GM12878 (cell line): ENCODE measurements around the gene AKT3. TPM values are rescaled to one million over a fixed set of nuclear protein-coding genes. Genes with fewer than 3 reads are reported as not detected.

Experiments
- ATAC-seq: fragments of 200-7000 bp; cut with Tn5 transposase; 3 replicates; pipeline ENCODE4 v1.9.1; 2020; ENCODE audit warnings: mild to moderate bottlenecking, moderate library complexity
- BruUV-seq: library from RNA; stranded (reverse); fragments of 400-500 nt; replicated peaks from 2 replicates; lab custom pipeline; 2021; lab: Mats Ljungman, UMichigan
- CTCF ChIA-PET: fragments of 300-600 bp; sonication (Branson Sonifier 250); formaldehyde crosslinking; extraction: SDS; loops from one replicate; lab custom pipeline; 2021; ENCODE audit warnings: inconsistent platforms; lab: Yijun Ruan, JAX
- POLR2A ChIA-PET: fragments of 350-600 bp; formaldehyde crosslinking; extraction: SDS; loops from one replicate; lab custom pipeline; 2021; ENCODE audit warnings: inconsistent platforms; lab: Charles Lee
- RAD21 ChIA-PET: fragments of 300-600 bp; sonication (Branson Sonifier 250); formaldehyde crosslinking; loops from one replicate; lab custom pipeline; 2023; ENCODE audit warnings: antibody characterized with exemption; ENCODE audit not compliant: unreplicated experiment; lab: Charles Lee
- SMC1A ChIA-PET: fragments of 300-600 bp; sonication (Branson Sonifier 250); formaldehyde crosslinking; loops from one replicate; lab custom pipeline; 2023; ENCODE audit not compliant: unreplicated experiment, uncharacterized antibody; lab: Charles Lee
- DNase-seq: peaks from one replicate; pipeline ENCODE4 v3.0.0-alpha.2; 2011; ENCODE audit warnings: low read depth, low spot score
- FAIRE-seq: peaks from 3 replicates; lab custom pipeline; 2011; peaks lifted over from hg19 to GRCh38; lab: Jason Lieb, UNC
- H2AFZ ChIP-seq: 2 replicates; pipeline ENCODE4 v1.6.0; 2011; ENCODE audit warnings: low read depth, low read length, control low read depth; ENCODE audit not compliant: control insufficient read depth
- H3K27ac ChIP-seq: 2 replicates; pipeline ENCODE4 v1.5.1; 2011; ENCODE audit warnings: control low read depth; ENCODE audit not compliant: control insufficient read depth, insufficient read depth
- H3K27me3 ChIP-seq, 2 experiments: replicated peaks in 1 of 2; 2 replicates each; pipeline versions ENCODE4 v1.6.0 to v1.6.1; 2011; ENCODE audit warnings: low read length in 1 of 2; ENCODE audit not compliant: control insufficient read depth in 2 of 2, insufficient read depth in 2 of 2
- H3K36me3 ChIP-seq, 2 experiments: 2 replicates each; pipeline ENCODE4 v1.5.1; 2011; ENCODE audit warnings: low read length in 1 of 2; ENCODE audit not compliant: control insufficient read depth in 2 of 2, insufficient read depth in 2 of 2
- H3K4me1 ChIP-seq: 2 replicates; pipeline ENCODE4 v1.6.1; 2011; ENCODE audit warnings: mild to moderate bottlenecking, low read length, moderate library complexity, mixed read lengths; ENCODE audit not compliant: control insufficient read depth, insufficient read depth
- H3K4me2 ChIP-seq: 2 replicates; pipeline ENCODE4 v1.6.0; 2011; ENCODE audit warnings: control low read depth; ENCODE audit not compliant: control insufficient read depth, insufficient read depth
- H3K4me3 ChIP-seq: fragments of 200-600 bp; sonication (generic); 2 replicates; pipeline ENCODE4 v1.5.1; 2016
- H3K79me2 ChIP-seq: 2 replicates; pipeline ENCODE4 v1.6.0; 2011; ENCODE audit warnings: low read length; ENCODE audit not compliant: control insufficient read depth, insufficient read depth
- H3K9ac ChIP-seq: 2 replicates; pipeline ENCODE4 v1.8.0; 2011; ENCODE audit warnings: low read length, control low read depth, mixed read lengths; ENCODE audit not compliant: control insufficient read depth, insufficient read depth
- H3K9me3 ChIP-seq: replicated peaks from 3 replicates; pipeline ENCODE4 v1.5.1; 2011; ENCODE audit warnings: mild to moderate bottlenecking, low read length; ENCODE audit not compliant: control insufficient read depth, insufficient read depth
- H4K20me1 ChIP-seq: 2 replicates; pipeline ENCODE4 v1.6.0; 2011; ENCODE audit not compliant: control insufficient read depth, insufficient read depth
- ATF7 ChIP-seq: fragments of 450-650 bp; IDR thresholded peaks from 2 replicates; pipeline ENCODE4 v1.6.1; 2016; ENCODE audit warnings: low read depth, mild to moderate bottlenecking
- BACH1 ChIP-seq: fragments of 450-650 bp; IDR thresholded peaks from 2 replicates; pipeline ENCODE4 v1.6.1; 2017; ENCODE audit warnings: mild to moderate bottlenecking, borderline replicate concordance
- CHD2 ChIP-seq: IDR thresholded peaks from 2 replicates; pipeline ENCODE4 v1.6.1; 2011; ENCODE audit warnings: low read depth, low read length, improper control_type of control experiment, borderline replicate concordance
- CUX1 ChIP-seq: IDR thresholded peaks from 2 replicates; pipeline ENCODE4 v1.6.1; 2012; ENCODE audit warnings: improper control_type of control experiment, low read depth, low read length; ENCODE audit not compliant: insufficient replicate concordance
- MTA3 ChIP-seq: IDR thresholded peaks from 2 replicates; pipeline ENCODE4 v1.6.1; 2012; ENCODE audit warnings: low read length, inconsistent platforms, borderline replicate concordance
- RAD21 ChIP-seq: IDR thresholded peaks from 2 replicates; pipeline ENCODE4 v1.6.1; 2011; ENCODE audit warnings: mild to moderate bottlenecking, low read depth, low read length, moderate library complexity; ENCODE audit not compliant: insufficient read depth
- TCF12 ChIP-seq: IDR thresholded peaks from 2 replicates; pipeline ENCODE4 v1.6.1; 2011; ENCODE audit warnings: low read depth, mild to moderate bottlenecking, low read length
- YBX1 ChIP-seq: fragments of 450-650 bp; IDR thresholded peaks from 2 replicates; pipeline ENCODE4 v1.6.1; 2016; ENCODE audit warnings: antibody characterized with exemption
- ZBTB33 ChIP-seq: fragments of 450-650 bp; IDR thresholded peaks from 2 replicates; pipeline ENCODE4 v1.6.1; 2017; ENCODE audit warnings: mild to moderate bottlenecking
- WGBS: methylation state at CpG from one replicate; pipeline ENCODE4 v1.1.6; 2016; ENCODE audit warnings: low lambda C conversion rate; ENCODE audit not compliant: insufficient replicate concordance, insufficient coverage; ENCODE audit errors: missing lambda C conversion rate; 5-methylcytosine and 5-hydroxymethylcytosine counted together
- in situ Hi-C: fragments of 300-500 bp; cut with MboI; formaldehyde crosslinking; loops from 9 replicates; pipeline ENCODE4 v1.14.3; 2018; ENCODE audit warnings: mixed read lengths
- intact Hi-C: fragments of 100-400 bp; cut with micrococcal nuclease; formaldehyde crosslinking; loops from one replicate; pipeline ENCODE4 v1.14.2; 2022; ENCODE audit not compliant: unreplicated experiment
- polyA plus RNA-seq, 11 experiments: library from polyadenylated mRNA; depleted of rRNA in 4 of 11; unstranded in 6 of 11; stranded (reverse) in 5 of 11; fragments of >200 nt; fragmentation: Nextera tagmentation in 4 of 11; fragmentation: Illumina TruSeq in 1 of 11; extraction: Ambion mirVana in 4 of 11; extraction: Trizol in 1 of 11; gene quantifications; 1 replicate in 1 of 11; 2 replicates in 10 of 11; pipeline versions ENCODE4 v1.2.1 to v1.2.3, GENCODE V29; 2011 to 2016; ENCODE audit warnings: inconsistent platforms in 2 of 11, missing spikeins in 2 of 11, low read depth in 1 of 11
- total RNA-seq, 4 experiments: library from RNA; depleted of rRNA in 3 of 4; stranded (reverse); fragments of >200 nt in 3 of 4; fragmentation: Illumina TruSeq in 1 of 4; extraction: Trizol in 1 of 4; gene quantifications; 2 replicates each; pipeline versions ENCODE4 v1.2.1 to v1.2.3, GENCODE V29; 2013 to 2021

Gene AKT3
- total and polyA plus RNA-seq, 10 of the 15 experiments (the other 5 are each of a cell fraction or from before 2014, with no cell fraction given): 0.03 to 0.56 (median 0.19) TPM

DNA sequence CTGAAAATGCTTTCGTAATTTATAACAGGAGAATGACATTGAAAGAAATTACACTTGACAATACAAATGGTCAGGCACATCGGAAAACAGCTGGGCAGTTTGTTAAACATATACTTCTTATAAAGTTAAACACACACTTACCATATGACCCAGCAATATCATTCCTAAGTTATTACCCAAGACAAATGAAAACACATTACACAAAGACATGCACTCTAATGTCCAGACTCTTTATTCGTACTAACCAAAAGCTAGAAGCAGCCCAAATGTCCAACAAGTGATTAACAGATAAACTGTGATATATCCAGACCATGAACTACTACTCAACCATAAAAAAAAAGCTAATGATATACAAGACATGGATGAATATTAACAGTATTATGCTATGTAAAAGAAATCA is 8.5 kb downstream of the AKT3 start:
- H3K27ac ChIP-seq: no peak overlapping the region
- 100% methylated on average over 3 of the region's 3 CpGs for WGBS
- FAIRE-seq (no peak), ATAC-seq (no peak), DNase-seq (no peak)
- ChIA-PET CTCF (interaction anchor here (0.5 kb wide), 1 partner anchor 68 kb away, joined by 3 read pairs; no protein-coding TSS in a partner anchor), SMC1A (no interaction called here), POLR2A (no interaction called here), RAD21 (no interaction called here)
- no peak for TF ChIP-seq ZBTB33
- TF ChIP-seq ATF7: no peak
- no peak for TF ChIP-seq RAD21
- TF ChIP-seq CUX1: no peak
- TF ChIP-seq CHD2: no peak
- TF ChIP-seq YBX1: no peak
- TF ChIP-seq BACH1: no peak
- TF ChIP-seq TCF12: no peak
- TF ChIP-seq MTA3: no peak
- no peaks in the 10 kb centered on the region for H3K4me1 ChIP-seq
- no peaks in the 10 kb centered on the region; the same call in 1 of the 2 replicates for H3K79me2 ChIP-seq
- no peak overlapping the region for H3K4me3 ChIP-seq
- H3K36me3 ChIP-seq: no peaks in the 10 kb centered on the region; a peak in 1 of 4 replicates
- H3K27me3 ChIP-seq: no peaks in the 10 kb centered on the region
- intact Hi-C loops: no loop called here
- no peaks in the 10 kb centered on the region for H3K9me3 ChIP-seq
- in situ Hi-C loops: no loop called here
- H3K4me2 ChIP-seq: no peak overlapping the region
- H4K20me1 ChIP-seq: no peaks in the 10 kb centered on the region
- H3K9ac ChIP-seq: no peak overlapping the region
- H2AFZ ChIP-seq: no peak overlapping the region
- no TSS peak for BruUV-seq
